GM12875 (cell line): Measurements from ENCODE around the gene HERC3.
A peak's percentile ranks its signal among the peaks of the same experiment; 100 is the strongest.

ENCODE experiments used
- H3K4me3 ChIP-seq: one replicate; pipeline ENCODE4 v1.5.1; 2011; ENCODE audit warnings: low read depth, low read length, control low read depth
- TF ChIP-seq, protein P1 (sequence below): IDR thresholded peaks from 2 replicates; pipeline ENCODE4 v1.5.1; 2011; ENCODE audit warnings: low read depth, mild to moderate bottlenecking, control low read depth, inconsistent platforms, low read length, moderate library complexity, borderline replicate concordance; ENCODE audit not compliant: insufficient read depth

Gene HERC3

DNA sequence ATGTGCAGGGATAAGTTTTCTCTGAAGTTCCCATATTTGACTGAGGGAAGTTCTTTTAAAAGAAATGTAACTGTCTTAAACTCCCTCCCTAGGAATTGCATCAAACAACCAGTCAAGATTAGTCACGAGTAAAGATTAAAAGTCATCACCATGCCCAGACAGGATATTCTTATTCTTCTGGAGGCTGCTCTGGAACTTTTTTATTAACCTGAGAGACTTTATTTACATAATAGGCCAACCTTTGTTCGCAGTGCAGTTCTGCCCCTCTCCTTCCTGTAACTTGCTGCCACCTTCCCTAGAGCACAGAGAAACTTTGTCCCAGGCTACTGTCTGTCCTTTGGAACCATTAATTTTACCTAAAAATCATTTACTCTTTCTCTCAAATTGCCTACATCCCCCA lies 9.8 kb upstream of the HERC3 start:
- no peak overlapping the region for H3K4me3 ChIP-seq
- TF ChIP-seq, protein P1, sequence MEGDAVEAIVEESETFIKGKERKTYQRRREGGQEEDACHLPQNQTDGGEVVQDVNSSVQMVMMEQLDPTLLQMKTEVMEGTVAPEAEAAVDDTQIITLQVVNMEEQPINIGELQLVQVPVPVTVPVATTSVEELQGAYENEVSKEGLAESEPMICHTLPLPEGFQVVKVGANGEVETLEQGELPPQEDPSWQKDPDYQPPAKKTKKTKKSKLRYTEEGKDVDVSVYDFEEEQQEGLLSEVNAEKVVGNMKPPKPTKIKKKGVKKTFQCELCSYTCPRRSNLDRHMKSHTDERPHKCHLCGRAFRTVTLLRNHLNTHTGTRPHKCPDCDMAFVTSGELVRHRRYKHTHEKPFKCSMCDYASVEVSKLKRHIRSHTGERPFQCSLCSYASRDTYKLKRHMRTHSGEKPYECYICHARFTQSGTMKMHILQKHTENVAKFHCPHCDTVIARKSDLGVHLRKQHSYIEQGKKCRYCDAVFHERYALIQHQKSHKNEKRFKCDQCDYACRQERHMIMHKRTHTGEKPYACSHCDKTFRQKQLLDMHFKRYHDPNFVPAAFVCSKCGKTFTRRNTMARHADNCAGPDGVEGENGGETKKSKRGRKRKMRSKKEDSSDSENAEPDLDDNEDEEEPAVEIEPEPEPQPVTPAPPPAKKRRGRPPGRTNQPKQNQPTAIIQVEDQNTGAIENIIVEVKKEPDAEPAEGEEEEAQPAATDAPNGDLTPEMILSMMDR = no peak

DNA sequence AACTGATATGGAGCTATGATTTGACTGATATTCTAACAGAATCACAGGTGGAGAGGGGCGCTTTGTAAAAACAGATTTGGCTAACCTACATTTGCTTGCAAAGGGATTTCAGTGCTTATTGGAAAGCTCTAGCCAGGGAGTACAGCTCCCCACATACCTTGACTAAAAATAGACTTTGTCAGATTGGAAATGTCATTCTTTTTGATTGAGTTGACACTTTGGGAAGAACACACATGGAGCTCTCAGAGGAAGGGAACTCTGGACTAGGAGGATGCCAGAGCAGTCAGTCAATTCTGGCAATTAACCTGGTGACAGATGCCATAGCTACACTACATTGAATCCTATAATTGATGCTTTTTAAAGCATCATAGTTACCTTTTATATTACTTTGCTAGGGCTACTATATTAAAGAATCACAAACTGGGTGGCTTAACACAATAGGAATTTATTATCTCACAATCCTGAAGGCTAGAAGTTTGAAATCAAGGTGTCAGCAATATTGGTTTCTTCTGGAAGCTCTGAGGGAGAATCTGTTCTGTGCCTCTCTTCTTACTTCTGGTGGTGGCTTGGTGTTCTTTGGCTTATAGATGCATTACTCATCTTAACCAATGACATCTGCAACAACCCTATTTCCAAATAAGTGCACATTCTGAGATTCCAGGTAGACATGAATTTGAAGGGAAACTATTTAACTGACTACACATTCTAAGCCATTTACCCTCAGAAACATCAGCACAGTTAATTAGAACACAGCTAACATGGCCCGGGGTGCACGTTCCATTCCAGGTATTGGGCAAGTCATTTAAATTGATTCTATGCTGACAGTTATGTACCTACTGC lies 8.4 kb upstream of the HERC3 start:
- TF ChIP-seq, protein P1 = no peak
- H3K4me3 ChIP-seq = no peak overlapping the region

DNA sequence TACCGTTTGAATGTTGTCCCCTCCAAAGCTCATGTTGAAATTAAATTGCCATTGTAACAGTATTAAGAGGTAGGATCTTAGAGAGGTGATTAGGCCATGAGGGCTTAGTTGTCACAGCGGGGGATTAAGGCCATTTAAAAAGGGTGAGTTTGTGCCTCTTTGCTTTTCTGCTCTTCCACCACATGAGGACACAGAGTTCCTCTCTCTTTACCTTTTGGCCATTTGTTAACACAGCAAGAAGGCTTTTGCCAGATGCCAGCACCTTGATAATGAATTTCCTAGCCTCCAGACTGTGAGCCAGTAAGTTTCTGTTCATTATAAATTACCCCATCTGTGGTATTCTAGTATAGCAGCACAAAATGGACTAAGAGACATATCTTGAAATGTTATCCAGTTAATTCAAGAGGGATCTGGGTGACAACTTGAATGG lies 7.8 kb upstream of the HERC3 start:
- H3K4me3 ChIP-seq = no peak overlapping the region
- TF ChIP-seq, protein P1 = no peak

DNA sequence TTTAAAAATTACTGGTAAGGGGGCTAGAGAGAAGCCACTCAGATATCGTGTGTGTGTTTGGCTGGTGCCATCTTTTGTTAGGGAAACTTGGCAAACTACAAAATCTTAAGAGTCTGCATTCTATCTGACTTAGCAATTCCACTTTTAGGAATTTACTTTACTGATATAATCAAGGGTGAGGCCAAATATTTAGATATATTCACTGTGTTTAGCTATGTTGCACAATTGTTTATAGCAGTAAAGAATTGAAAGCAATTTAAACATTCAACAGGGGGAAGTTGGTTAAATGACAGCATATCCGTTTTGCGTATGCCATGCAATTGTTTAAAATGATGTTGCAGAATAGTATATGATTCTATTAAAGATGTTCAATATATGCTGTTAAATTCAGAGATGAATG lies 6.4 kb upstream of the HERC3 start:
- TF ChIP-seq, protein P1 = no peak
- H3K4me3 ChIP-seq = no peak overlapping the region

DNA sequence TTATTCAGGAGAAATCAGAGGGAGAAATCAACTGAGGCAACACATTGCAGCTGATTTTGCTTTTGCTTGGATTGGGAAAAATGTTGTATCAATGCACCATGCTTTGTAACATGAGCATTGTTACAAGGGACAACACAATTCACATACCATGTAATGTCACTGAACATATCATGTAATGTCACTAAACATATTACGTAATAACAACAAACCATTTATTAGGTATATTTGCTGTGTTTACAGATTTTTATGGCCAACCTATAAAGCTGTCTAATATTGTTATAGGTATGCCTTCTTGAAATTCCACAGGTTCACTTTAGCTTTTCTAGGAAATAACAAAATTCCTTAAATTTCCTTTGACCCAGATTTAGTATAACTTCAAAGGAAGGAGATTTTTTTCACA lies 5.0 kb upstream of the HERC3 start:
- TF ChIP-seq, protein P1 = no peak
- no peak overlapping the region for H3K4me3 ChIP-seq

DNA sequence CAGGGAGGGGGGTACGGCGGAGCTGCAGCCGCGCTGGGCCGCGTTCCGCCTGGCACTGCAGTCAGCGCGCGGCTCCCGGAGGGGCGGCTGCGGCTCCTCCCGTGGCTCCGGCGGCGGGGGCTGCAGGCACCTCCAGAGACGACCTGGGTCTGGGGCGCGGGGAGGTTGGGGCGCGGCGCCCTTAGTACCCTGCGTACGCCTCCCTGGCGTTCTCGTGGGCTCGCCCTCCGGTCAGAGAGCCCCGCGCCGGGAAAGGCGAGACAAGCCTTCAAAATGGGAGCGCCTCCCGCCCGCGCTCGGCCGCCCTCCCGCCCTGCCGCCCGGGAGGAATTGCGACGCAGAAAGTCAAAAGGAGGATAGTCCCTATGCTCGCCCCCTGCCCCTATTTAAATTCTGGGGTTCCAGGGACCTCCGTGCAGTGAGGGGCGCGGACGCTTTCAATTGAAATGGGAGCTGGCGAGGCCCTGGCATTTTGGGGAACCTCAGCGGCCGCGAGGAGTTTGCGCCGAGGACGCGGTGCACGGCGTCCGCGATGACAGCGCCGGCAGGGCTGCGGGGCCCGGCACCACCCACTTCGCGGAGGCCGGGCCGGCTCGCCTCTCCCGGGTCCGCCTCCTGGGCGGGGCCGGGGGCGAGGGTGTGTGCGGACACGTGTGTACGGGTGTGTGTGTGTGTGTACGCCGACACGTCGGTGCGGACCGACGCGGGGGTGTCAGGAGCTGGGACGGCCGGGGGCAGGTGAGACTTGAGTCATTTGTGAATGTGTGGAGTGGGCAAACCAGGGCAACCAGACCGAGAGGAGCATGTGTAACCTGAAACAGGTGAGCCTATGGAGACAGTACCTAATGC lies 544 bp downstream of the HERC3 start:
- TF ChIP-seq, protein P1 = no peak
- H3K4me3 ChIP-seq = peak overlapping the region; percentile 76
